SH-SY5Y (cell line): ENCODE results near the gene GALR3.

Experiments
- GATA2 ChIP-seq: IDR thresholded peaks from 2 replicates; pipeline ENCODE4 v1.6.1; 2011; ENCODE audit warnings: mild to moderate bottlenecking, low read depth, low read length
- GATA3 ChIP-seq: IDR thresholded peaks from 2 replicates; pipeline ENCODE4 v1.6.1; 2011; ENCODE audit warnings: low read depth, mild to moderate bottlenecking, low read length, moderate library complexity

- TF ChIP-seq GATA2: no peak
- TF ChIP-seq GATA3: no peak
These were observed 14.9 kb upstream of the GALR3 start for GRCh38 chr22:37808294-37808657.
